ENCODE measurements around the gene AKAP13. TPM values are rescaled to one million over a fixed set of nuclear protein-coding genes. Genes with fewer than 3 reads are reported as not detected.

Gene AKAP13
- total and polyA plus RNA-seq, 2 of the 8 experiments (the other 6 are each of a cell fraction or from before 2014, with no cell fraction given), result 14.0 to 46.2 TPM

DNA sequence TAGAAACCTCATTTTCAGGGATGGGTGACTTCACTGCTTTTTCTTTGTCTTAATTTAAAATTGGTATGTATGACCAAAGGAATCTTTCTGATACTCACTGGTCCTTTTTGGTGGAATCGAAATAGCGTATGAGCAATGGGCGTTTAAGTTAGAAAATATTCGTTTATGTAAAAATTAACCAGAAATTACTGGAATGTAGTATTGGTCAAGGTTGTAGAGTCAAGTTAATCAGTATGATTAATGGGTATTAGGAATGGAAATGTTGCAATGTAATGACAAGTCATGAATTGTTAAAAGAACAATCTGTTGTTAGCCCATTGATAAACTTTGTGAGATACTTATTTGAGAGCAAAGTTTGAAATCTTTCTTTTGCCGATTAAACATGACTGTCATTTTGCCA, 36.9 kb downstream of the AKAP13 start:
- Histone ChIP-seq H4K20me1 (replicated peaks in 1 of 2; ENCODE audit: control insufficient read depth in 1 of 2, insufficient read depth in 2 of 2, low read length in 2 of 2) (peaks cover 8 to 11% of the 10 kb centered on the region in 2 experiments), H2AK5ac (ENCODE audit: low read depth, low read length) (no peak overlapping the region), H3K9me3 (ENCODE audit: insufficient read depth in 2 of 2, low read depth in 1 of 2, low read length in 1 of 2) (no peaks in the 10 kb centered on the region), H3K79me1 (ENCODE audit: low read depth, low read length) (peaks cover 2% of the 10 kb centered on the region), H3K27ac (ENCODE audit: low read depth, low read length) (no peak overlapping the region), H3K4me1 (replicated peaks in 1 of 4; ENCODE audit: control insufficient read depth in 3 of 4, insufficient read depth in 4 of 4, low read length in 3 of 4) (peaks cover 2 to 7% (median 4%) of the 10 kb centered on the region in 4 experiments; a peak in 3 of 7 replicates), H3K27me3 (replicated peaks in 1 of 4; ENCODE audit: control insufficient read depth in 3 of 4, extremely low read depth in 1 of 4, insufficient read depth in 3 of 4, low read length in 3 of 4) (no peaks in the 10 kb centered on the region), H3K9ac (replicated peaks in 1 of 4; ENCODE audit: extremely low read depth in 1 of 4, low read depth in 3 of 4, low read length in 3 of 4) (no peak overlapping the region), H4K5ac (ENCODE audit: insufficient read length, low read depth, low read length) (no peak overlapping the region), H3K23me2 (ENCODE audit: low read depth, low read length) (no peaks in the 10 kb centered on the region), H4K91ac (replicated peaks; ENCODE audit: insufficient read length, low read length) (no peak overlapping the region), H4K8ac (ENCODE audit: extremely low read depth, insufficient read depth, low read length) (no peak overlapping the region), H3K79me2 (ENCODE audit: control insufficient read depth in 1 of 2, insufficient read depth in 2 of 2, low read length in 2 of 2) (peaks cover 0 to 91% of the 10 kb centered on the region in 2 experiments; a peak in 3 of 4 replicates), H3K18ac (ENCODE audit: extremely low read depth, low read length) (no peak overlapping the region), H3K23ac (ENCODE audit: insufficient read length) (no peak overlapping the region), H2BK20ac (ENCODE audit: low read length) (no peak overlapping the region), H3K4ac (replicated peaks; ENCODE audit: insufficient read length, low read depth, low read length) (no peak overlapping the region), H3K4me3 (ENCODE audit: extremely low read depth in 1 of 4, insufficient read depth in 2 of 4, low read depth in 3 of 4, low read length in 4 of 4) (no peak overlapping the region), H2BK12ac (ENCODE audit: low read depth, low read length) (no peak overlapping the region), H3K14ac (ENCODE audit: insufficient read length) (no peak overlapping the region), H3K56ac (replicated peaks; ENCODE audit: insufficient read length, low read depth, low read length) (no peak overlapping the region), H2BK5ac (ENCODE audit: low read depth, low read length) (no peak overlapping the region), H2AFZ (ENCODE audit: low read length) (no peak overlapping the region), H2BK120ac (replicated peaks; ENCODE audit: low read depth, low read length) (no peak overlapping the region), H3K36me3 (ENCODE audit: control insufficient read depth in 2 of 4, insufficient read depth in 4 of 4, low read length in 3 of 4) (no peaks in the 10 kb centered on the region), H3K4me2 (ENCODE audit: insufficient read depth in 1 of 2, low read depth in 2 of 2, low read length in 2 of 2) (no peak overlapping the region), H2BK15ac (ENCODE audit: low read length) (no peak overlapping the region)
- no peak for FAIRE-seq
- no peak for TF ChIP-seq BRCA1 (IDR thresholded peaks at IDR 0.05; ENCODE audit: low read depth, low read length)
- TF ChIP-seq HDAC6 (IDR thresholded peaks at IDR 0.05; ENCODE audit: low read depth, low read length), result no peak
- no peak for TF ChIP-seq TAF1 (IDR thresholded peaks at IDR 0.05; ENCODE audit: low read depth, low read length)
- no peak for TF ChIP-seq CBX8 (IDR thresholded peaks at IDR 0.05; ENCODE audit: borderline replicate concordance, low read depth, low read length)
- TF ChIP-seq, protein P1, sequence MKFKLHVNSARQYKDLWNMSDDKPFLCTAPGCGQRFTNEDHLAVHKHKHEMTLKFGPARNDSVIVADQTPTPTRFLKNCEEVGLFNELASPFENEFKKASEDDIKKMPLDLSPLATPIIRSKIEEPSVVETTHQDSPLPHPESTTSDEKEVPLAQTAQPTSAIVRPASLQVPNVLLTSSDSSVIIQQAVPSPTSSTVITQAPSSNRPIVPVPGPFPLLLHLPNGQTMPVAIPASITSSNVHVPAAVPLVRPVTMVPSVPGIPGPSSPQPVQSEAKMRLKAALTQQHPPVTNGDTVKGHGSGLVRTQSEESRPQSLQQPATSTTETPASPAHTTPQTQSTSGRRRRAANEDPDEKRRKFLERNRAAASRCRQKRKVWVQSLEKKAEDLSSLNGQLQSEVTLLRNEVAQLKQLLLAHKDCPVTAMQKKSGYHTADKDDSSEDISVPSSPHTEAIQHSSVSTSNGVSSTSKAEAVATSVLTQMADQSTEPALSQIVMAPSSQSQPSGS (IDR thresholded peaks at IDR 0.05; ENCODE audit: low read length), result no peak
- TF ChIP-seq TAF7 (optimal IDR thresholded peaks at IDR 0.05; ENCODE audit: borderline replicate concordance, low read depth, low read length), result no peak
- TF ChIP-seq YY1 (IDR thresholded peaks at IDR 0.05; ENCODE audit: low read depth, low read length), result no peak
- no peak for TF ChIP-seq JUND (IDR thresholded peaks at IDR 0.05; ENCODE audit: low read length)
- no peak for TF ChIP-seq CHD1 (IDR thresholded peaks at IDR 0.05; ENCODE audit: low read depth, low read length)
- no peak for TF ChIP-seq NRF1 (IDR thresholded peaks at IDR 0.05; ENCODE audit: low read depth, low read length)
- no peak for TF ChIP-seq POU5F1 (IDR thresholded peaks at IDR 0.05; ENCODE audit: low read depth, low read length)
- no peak for TF ChIP-seq ZNF274 (IDR thresholded peaks at IDR 0.05; ENCODE audit: borderline replicate concordance, extremely low read depth, low read length)
- no peak for TF ChIP-seq RNF2 (IDR thresholded peaks at IDR 0.05; ENCODE audit: borderline replicate concordance, low read depth, low read length, missing control alignments, poor library complexity, severe bottlenecking)
- ChIA-PET POLR2A (ENCODE audit: partially characterized antibody) (no interaction called here), CTCF (ENCODE audit: partially characterized antibody) (interaction anchor here (1.3 kb wide), 1 partner anchor 10 kb away, joined by 5 read pairs; no protein-coding TSS in a partner anchor)
- 91 to 100% methylated on average over 4 to 5 of the region's 5 CpGs for WGBS, 2 experiments (ENCODE audit: extremely low coverage in 1 of 2, insufficient coverage in 1 of 2, insufficient read length in 1 of 2, insufficient replicate concordance in 2 of 2, low coverage in 1 of 2, low lambda C conversion rate in 2 of 2, missing lambda C conversion rate in 1 of 2)
- DNase-seq (ENCODE audit: low read depth in 1 of 2, low spot score in 2 of 2), result no peak

All from H1 (cell line).